Erythroblast (primary cell): Measurements from ENCODE around the gene SRGAP3.

Experiments used
- DNase-seq, 2 experiments: peaks; one replicate each; lab custom pipeline; 2025; lab: John Stamatoyannopoulos, UW
- GATA1 ChIP-seq: IDR thresholded peaks from 2 replicates; pipeline ENCODE4 v1.6.1; 2011; ENCODE audit warnings: low read depth, mild to moderate bottlenecking, control low read depth, low read length, moderate library complexity
- POLR2A ChIP-seq: IDR thresholded peaks from 2 replicates; pipeline ENCODE4 v1.6.1; 2011; ENCODE audit warnings: mild to moderate bottlenecking, low read length

SRGAP3 gene

DNA sequence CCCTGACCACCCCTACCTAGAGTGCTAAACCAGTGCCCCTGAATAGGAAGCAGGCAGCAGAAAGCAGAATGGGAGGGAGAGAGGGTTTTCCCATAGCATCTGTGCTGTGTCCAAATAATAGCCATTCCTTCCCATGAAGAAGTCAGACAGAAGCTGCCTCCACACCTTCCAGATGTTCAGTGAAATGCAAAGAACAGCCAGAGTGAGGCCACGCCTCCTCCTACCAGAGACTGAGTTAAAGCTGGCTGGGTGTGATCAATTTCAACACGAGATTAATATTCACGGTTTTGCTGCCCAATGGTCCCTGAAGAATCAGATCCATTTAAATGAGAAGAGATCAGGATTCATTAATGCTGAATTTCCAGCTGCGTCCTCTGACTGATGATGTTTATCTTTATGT is 111.8 kb downstream of the SRGAP3 start:
- no peak for TF ChIP-seq GATA1
- TF ChIP-seq POLR2A = no peak
- DNase-seq = no peak

DNA sequence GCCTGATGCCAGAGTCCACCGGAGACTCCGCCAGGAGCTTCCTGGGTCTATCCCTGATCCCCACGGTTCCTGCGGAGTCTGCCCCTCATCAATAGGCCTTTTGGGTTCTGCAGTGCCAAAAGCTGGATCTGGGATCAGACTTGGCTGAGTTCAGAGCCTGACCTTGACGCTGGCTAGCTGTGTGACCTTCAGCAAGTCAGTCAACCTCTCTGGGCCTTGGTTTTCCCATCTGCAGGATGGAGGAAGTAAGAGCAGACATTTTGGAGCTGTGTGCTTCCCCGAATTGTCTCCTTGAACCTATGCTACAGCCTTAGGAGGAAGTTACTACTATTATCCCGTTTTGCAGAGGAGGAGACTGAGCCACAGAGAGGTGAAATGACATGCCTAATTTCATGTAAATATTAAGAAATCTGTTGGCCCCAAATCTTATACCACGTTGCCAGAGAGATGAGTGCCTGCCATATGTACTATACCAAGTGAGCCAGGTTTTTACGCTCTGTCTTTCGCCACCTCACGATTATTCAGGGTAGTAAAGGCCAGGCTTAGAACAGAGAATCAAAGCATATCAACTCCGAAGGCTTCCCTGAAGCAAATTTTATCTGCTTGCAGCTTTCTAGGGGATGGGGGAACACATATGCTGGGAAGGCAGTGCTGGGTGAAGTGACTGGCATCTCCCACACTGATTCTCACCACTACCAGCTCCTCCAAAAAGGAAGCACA is 112.5 kb downstream of the SRGAP3 start:
- TF ChIP-seq GATA1 (no peak), POLR2A (no peak)
- no peak for DNase-seq

DNA sequence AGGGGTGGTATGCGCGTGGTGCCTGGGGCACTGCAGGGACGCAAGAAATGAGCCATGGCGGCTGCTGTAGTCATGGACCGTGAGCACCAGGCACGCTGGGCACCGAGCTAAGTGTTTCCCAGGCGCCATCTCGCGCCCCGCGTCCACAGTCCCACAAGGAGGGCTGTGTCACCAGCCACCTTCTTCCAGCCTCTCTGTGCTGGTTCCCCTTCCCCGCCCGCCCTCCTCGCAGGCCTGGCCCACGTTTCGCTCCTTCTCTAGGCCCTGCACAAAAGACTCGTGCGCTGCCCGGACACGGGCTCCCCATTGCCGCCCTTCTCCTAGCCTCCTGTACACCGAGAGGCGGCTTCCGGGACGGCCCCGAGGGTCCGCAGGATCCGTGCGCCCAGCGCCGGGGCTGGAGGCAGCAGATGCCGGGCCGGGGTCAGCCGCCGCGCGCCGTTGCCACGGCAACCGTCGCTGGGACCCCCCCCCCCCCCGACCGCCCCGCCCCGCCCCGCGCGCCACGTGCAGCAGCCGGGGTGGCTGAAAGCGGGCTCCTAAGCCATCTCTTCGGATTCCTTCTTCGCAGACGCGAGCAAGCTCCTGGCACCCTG is 113.4 kb downstream of the SRGAP3 start:
- no peak for DNase-seq
- TF ChIP-seq GATA1 = no peak

DNA sequence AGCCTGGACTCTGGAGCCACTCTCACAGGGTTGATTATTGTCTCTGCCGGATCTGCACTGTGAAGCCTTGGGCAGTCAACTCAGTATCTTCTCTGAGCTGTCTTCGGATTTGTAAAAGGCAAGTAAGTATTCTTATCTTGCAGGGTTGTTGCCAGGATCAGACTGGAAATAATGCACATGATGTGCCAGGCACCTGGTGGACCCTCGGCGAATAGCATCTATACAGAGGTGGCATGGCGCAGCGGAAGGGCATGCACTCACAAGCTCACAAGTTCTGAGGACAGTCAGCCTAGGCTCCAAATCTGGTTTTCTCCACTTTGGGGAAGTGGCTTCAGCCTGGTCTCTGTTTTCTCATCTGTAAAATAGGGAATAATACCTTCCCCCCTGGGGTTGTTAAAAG is 113.9 kb downstream of the SRGAP3 start:
- no peak for DNase-seq
- no peak for TF ChIP-seq POLR2A
- TF ChIP-seq GATA1 = no peak

DNA sequence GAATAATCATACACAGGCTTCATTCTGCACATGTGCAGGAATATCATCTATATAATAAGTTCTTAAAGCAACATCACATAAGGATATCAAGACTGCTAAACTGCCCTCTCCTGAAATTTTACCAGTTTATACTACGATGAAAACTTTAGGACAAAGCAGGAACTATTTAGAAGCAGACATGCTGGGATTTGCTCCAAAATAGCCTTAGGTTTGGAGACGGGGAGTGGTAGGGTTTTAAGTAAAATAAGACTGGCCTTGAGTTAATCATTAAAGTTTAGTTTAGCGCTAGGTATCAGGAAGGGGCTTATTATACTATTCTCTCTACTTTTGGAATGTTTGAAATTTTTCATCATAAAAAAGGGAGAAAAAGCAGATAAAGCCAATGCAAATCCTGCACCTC is 115.8 kb downstream of the SRGAP3 start:
- DNase-seq = no peak
- TF ChIP-seq POLR2A (no peak), GATA1 (no peak)

DNA sequence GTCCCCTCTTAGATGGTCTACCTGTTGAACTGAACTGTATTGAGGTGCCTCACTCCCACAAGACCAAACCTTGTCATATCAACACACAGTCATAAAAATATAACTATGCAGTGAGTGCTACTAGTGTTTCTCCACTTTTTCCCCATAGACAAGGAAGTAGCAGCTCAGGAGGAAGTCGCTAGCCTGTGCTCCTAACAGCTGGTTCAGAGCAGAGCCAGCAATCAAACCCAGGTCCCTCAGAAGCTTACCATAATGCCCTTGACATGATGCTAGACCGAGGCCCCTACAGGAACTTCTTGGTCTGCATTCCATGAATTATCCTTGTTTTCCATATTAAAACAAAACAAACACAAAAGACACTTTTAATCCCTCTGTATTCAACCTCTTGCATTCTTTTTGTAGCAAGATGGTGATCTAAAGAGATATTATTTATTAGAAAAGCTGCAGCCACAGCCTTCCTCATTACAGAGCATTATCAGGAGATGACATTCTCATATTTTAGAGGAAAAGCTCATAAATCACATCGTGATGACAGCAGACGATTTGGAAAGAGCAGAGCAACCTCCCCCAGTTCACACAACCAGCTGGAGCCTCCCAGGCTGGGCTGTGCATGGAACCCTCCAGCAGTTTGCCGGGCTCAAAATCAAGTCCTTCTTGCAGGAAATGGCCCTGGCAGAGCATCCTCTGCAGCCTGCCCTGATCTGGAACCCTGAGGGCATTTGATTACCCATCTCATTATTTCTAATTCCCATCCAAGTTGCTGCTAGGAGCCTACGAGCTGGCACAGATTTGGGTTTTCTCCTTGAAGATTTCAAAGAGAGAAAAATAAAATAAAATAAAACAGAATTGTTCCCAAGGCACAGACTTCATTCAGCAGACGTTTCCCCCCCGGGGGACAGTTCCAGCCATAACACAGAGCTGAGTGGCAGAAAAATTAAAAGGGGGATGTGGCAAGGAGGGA is 118.8 kb downstream of the SRGAP3 start:
- no peak for DNase-seq
- TF ChIP-seq POLR2A (no peak), GATA1 (no peak)

DNA sequence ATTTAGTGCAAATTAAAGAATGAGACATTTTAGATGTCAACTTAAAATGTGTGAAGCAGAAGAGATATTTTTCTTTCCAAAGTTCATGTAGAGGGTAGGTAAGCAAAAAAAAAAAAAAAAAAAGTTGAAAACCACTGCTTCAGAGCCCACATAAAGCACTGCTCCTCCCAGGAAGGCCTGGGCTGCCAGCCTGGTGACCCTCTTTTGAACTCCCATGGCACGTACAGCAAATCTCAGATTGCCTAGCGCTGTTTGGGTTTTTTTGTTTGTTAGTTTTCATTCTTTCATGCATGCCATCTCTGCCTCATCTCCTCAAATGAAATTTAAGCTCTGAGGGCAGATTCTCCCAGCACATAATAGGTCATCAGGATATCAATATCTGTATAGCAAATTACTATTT is 120.1 kb downstream of the SRGAP3 start:
- no peak for DNase-seq
- TF ChIP-seq POLR2A (no peak), GATA1 (no peak)

DNA sequence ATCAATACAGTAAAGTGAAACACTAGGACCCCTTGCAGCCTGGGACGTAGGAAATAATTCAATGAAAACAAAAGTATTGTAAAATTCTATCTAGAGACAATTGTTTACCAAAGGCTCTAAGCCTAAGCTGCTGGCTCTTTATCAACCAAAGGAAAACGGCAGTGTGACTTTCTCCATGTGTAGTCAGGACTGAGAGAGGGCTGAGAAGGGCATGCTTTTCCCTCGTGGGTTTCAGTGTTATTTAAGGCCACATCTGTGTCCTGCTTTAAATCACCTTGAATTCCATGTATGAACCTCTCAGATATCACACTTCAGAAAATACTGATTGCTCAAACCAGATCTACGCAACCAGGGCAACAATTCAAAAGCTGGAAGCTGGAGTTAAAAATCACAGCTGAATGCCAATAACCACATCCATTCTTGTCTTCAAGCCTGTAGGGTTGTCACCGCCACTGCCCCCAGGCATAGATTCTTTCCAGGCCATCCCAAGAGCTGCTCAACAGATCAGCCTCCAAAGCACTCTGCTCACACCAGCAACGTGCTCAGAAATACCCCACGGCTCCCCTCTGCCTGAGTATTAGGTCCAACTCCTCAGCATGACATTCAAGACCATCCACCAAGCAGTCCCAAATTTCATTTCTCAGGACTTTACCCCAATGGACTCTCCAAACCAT is 124.0 kb downstream of the SRGAP3 start:
- DNase-seq = no peak
- TF ChIP-seq POLR2A = no peak
- TF ChIP-seq GATA1 = no peak

DNA sequence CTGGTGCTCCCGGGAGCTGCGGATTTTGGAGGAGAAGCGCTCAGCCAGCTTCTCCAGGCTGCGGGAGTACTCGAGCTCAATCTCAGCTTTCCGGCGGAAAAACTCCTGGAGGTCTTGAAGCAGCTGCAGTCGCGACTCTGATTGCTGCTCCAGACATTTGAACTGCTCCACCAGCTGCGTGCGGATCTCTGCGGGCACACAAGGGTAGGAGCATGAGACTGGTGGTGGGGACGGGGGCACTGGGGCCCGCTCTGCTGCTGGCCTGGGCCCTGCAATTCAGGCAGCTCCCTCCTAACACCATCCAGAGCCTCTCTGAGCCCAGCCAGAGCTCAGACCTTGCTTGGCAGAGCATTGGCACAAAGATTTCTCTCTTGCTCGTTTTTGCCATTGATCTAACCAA is 124.7 kb downstream of the SRGAP3 start:
- TF ChIP-seq GATA1 (no peak), POLR2A (no peak)

DNA sequence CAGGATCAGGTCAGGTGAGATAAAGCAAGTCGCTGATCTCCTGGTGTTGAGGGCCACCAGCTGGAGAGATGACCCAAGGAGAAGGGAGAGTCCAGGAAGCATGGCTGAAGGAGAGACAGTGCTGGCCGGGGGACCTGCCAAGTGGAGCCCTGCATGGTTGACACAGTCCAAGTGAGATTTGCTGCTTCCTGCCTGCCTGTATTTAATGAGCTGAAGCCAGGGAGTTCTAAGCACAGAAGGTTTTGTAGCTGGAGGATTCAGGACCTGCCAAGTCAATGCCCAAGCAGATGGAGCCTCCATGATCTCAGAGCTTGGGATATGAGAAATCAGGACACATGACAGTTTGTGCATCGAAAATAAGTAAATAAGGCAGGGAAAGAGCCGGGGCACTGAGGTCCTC is 125.6 kb downstream of the SRGAP3 start:
- no peak for TF ChIP-seq POLR2A
- no peak for TF ChIP-seq GATA1
- no peak for DNase-seq

More for the DNA sequence above, 124.7 kb downstream of the SRGAP3 start:
- DNase-seq = no peak

DNA sequence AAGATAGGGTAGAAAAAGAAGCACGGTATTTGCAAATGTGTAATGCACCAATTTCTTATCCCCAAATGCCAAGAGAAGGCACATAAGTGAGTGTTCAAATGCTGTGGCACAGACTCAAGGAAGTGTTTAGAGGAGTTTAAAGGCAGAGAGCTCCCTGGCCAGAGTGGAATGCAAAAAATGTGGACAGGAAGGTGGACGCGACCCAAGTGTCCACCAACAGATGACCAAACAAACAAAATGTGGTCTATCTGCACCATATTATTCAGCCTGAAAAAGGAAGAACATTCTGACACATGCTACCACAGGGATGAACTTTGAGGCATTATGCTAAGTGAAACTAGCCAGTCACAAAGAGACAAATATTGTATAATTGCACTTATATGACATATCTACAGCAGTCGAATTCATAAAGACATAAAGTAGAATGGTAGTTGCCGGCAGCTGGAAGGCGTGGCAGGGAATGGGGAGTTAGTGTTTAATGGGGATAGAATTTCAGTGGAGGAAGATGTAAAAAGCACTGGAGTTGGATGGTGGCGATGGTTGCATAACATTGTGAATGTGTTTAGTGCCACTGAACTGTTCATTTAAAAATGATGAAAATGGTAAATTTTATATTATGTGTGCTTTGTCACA is 126.6 kb downstream of the SRGAP3 start:
- DNase-seq = no peak

DNA sequence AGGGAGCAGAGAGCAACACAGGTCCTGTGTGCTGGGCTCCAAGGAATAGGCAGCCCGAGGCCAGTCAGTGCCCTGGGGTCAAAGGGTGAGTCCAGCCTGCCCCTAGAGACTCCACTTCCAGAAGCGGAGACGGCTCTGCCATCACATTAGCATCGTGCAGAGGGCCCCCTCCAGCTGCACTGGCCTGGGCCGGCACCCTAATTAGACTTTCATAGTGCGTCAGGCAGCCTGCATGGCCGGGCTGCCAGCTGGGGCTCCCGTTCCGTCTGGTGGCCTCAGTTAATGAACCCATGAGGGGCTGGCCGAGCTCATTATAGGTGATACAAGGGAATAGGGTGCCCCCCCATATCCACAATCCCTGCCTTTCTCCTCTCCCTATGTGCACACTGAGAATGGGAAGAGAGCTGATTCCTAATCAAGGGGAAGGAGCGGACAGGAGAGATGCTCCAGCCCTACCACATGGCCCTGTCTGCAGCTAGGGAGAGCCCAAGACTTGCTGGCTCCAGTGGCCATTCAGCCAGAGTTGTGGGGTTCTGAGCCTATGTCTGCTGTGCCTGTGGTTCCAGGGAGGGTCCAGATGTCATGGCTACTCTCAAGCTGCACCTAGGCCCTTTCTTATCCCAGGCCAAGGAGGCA is 128.0 kb downstream of the SRGAP3 start:
- DNase-seq = no peak
- TF ChIP-seq POLR2A (no peak), GATA1 (no peak)

More for the DNA sequence above, 126.6 kb downstream of the SRGAP3 start:
- TF ChIP-seq GATA1 = no peak
- TF ChIP-seq POLR2A = no peak

DNA sequence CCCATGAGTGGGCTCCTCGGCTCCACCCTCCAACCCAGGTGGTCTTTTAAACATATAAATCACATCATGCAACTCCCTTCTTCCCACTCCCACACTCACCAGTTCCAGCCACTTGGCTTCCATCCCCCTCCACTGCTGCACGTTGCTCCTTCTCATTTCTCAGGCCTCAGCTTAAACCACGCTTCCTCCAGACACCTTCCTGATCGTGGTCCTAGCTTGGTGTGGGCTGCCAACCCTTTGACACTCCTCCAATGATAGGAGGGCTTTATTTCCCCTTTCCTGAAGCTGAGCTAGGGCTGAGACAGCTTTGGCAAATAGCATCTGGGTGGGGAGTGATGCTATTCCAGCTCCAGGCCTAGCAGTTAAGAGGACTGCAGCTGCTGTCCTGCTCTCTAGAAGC is 130.1 kb downstream of the SRGAP3 start:
- no peak for TF ChIP-seq POLR2A
- no peak for TF ChIP-seq GATA1
- no peak for DNase-seq
